HG03196 (cell line): ENCODE data around the gene FCER1G.

Experiments used
- ATAC-seq: cut with Tn5 transposase; IDR thresholded peaks from one replicate; pipeline ENCODE4 v1.9.1; 2021; ENCODE audit not compliant: unreplicated experiment

The FCER1G gene

GRCh38 chr1:161187311-161187710 is 27.8 kb upstream of the FCER1G start:
- ATAC-seq = no peak

GRCh38 chr1:161188381-161188780 is 26.7 kb upstream of the FCER1G start:
- ATAC-seq = no peak

- no peak for ATAC-seq
Observed at GRCh38 chr1:161189036-161189435, 26.1 kb upstream of the FCER1G start.

DNA sequence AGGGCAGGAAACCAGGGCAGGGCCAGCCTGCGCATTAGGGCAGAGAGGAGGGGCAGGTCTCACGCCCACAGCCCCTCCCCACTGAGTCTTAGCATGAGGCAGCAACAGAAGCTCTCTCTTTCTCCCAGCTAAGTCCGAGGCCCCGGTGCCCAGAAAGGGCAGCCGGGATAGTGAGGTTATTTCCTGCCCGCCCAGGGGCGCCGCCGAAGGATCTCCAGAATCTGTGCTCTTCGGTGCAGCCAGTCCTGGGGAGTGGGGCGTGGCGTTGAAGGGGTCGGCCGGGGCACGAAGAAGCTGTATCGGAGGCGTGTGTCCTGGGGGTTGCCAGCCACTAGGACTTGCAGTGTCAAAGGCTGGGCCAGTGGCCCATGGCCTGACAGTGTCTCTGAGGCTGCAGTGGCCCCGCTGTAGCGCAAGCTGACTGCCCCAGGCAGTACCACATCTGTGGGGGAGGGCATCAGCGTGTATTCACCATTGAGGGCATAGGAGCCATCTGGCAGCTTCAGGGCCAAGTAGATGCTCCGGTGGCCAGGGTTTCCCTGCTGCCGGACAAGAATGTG is 24.1 kb upstream of the FCER1G start:
- no peak for ATAC-seq

DNA sequence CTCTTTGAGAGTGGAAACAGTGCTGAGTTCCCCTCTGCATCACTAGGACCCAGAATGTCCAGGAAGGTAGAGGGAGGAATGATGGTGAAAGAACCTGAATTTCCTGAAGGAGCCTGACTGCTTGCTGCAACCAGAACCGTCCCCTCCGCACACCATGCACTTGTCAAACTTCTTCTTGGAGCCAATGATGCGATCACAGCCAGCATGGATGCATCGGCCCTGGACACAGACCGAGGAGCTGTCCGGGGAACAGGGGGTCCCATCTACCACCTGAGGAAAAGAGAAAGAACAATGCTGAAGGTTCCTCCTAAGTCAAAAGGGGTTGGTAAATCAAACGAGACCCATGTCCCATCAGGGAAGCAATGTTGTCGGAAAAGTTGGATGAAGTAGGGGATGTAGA is 23.1 kb upstream of the FCER1G start:
- ATAC-seq = no peak

DNA sequence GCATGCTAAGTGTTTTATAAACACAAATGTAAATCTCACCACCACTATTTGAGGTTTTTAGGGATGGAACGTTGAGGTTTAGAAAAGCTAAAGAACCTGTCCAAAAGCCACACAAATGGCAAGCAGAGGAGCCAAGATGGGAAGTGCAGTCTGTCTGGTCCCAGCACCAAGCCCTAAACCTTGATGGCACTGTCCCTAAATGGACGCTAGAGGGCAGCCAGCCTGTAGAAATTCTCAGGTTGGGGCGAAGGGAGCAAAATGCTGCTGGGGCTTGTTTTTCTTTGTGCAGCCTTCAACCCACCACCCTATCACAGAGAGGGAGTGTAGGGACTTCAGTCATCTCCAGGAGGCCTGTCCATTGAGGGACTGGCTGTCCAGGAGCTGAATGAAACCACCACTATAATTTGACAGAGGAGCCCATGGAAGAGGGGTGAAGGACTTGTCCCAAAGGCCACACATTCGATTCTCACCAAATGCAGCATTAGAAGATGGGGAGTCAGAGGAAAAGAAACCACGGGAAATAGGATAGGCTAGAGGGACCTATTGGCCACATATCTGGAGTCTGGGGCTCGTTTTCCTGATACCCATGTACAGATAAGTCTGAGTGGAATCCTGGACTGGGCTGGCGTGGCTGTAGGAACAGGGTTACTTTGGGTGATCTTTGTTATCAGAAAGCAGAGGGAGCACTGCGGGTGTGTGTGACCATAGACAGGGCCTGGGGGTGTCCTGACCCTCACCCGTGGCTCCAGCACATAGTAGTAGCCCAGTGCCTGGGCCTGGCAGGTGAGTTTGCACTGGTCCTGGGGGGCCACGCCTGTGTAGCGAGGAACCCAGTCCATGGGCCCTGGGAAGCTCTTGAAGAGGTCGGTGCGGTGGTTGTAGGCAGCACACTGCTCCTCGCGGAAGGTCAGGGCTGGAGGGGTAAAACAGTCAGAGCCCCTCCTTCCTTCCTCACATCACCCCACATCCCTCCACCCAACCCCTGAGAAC is 22.3 kb upstream of the FCER1G start:
- peak; percentile 55 for ATAC-seq

GRCh38 chr1:161193561-161194235 is 21.4 kb upstream of the FCER1G start:
- no peak for ATAC-seq

DNA sequence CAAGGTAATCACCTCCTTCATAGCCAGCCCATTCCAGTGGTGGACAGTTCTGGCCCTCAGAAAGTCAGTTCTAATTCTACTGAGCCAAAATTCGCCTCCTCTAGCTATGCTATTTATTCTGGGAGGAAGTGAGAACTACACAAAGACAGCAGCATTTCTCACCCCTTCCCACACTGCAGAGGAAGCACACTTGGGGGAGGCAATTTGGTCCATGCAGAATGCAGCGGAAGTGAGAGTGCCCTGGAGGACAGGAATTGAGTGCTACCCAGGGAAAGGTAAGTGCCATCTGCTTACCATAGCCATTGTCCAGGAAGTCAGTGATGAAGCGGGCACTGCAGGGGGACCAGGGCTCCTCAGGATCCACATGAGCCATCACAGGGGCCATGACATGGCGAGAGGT is 19.9 kb upstream of the FCER1G start:
- ATAC-seq = no peak

DNA sequence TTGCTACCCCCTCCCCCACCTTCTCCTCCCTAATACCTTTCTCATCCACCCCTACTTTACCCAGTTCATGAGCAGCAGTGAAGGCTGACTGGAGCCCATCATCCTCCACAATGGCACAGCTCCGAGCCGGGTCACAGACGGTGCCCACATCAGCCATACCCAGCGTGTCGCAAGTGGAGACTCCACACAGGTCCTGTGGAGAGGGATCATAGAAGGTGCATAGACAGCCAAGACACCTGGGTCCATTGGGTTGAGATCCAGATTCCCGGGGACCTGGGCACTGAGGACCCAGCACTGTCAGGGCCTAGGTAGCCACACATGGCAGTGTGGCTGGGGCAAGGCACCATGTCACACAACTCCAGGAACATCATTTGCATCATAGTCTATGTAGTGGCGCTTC is 19.0 kb upstream of the FCER1G start:
- ATAC-seq = no peak

DNA sequence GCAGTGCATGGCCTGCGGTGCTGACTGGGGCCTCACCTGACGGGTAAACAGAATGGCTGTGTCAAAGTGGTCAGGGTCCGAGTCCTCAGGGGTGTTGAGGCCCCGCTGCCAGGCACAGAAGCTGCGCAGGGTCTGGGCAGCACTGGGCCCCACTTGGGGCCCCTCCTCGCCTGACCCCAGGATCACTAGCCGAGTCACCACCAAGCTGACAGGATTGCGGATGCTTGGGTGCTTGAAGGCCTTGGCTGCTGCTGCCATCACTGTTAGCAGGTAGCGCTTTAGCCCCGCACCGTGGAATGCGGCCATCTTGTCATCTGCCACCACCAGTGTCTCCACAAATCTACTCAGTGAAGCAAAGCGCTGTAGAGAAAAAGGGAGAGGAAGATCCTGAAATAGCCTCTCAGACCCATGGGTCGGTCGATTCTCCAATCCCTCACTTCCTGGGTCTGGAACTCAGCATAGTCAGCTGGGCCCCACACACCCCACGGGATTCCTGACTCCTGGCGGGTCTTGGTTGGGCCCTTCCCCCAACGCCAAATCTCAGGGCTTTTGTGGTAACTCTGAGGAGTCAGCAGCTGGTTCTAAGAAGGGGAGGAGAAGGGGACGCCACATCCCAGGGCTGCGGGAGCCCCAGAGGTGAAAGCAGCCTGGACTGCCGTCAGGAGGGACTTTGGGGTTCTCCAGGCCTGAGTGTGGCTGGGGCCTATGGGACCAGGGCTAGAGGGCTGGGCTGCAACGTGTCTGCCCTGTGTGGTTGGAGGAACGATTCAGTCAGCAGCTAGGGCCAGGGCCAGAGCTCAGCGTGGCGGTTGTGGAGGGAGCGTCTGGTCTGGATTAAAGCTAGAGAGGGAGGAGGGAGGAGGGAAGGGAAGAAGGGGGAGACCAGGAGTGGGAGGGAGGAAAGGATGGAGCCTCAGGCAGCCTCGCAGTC is 18.3 kb upstream of the FCER1G start:
- no peak for ATAC-seq

- no peak for ATAC-seq
Observed at GRCh38 chr1:161197560-161198193, 17.4 kb upstream of the FCER1G start.

DNA sequence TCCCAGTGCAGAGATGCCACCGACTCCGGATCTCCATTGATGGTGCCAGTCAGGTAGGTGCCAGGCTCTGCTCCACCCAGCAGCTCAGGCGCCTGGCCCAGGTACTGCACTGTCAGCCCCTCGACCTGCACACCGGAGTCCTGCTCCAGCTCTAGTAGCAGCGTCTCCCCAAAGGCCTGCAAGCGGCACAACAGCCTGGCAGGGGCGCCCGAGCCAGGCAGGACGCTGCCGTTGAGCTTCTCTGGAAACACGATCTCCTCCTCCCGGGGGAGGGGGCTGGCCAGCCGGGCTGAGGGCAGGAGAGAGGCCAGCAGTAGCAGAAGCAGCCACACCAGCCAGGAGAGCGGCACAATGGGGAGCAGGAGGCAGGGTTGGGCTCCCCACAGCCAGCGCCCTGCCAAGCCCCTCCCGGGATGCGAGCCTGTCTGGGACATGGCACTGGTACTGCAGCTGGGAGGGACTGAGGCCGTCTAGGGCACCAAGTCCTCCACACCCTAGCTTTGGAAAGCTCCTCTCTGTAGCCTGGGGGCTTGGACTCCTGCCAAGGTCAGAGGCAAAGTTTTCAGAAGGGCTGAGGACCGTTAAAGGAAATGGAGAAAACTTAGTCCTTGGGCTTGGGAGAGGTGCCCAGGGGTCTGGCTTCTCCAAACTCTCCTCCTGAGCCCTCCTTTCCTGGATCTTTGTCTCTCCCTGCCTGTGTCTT is 16.8 kb upstream of the FCER1G start:
- ATAC-seq = no peak

- no peak for ATAC-seq
Observed at GRCh38 chr1:161198897-161199431, 16.1 kb upstream of the FCER1G start, which contains the start of gene ADAMTS4. ADAMTS4 (minus strand) TSS chr1:161199054; CDS start chr1:161198627, 427 bp downstream.

GRCh38 chr1:161199506-161200139 is 15.5 kb upstream of the FCER1G start:
- ATAC-seq = no peak

GRCh38 chr1:161200421-161200991 is 14.6 kb upstream of the FCER1G start:
- ATAC-seq = no peak

GRCh38 chr1:161200992-161201835 is 13.9 kb upstream of the FCER1G start:
- no peak for ATAC-seq

- ATAC-seq = peak; percentile 91
Observed at GRCh38 chr1:161201836-161202712, 13.0 kb upstream of the FCER1G start, which contains the start of gene NDUFS2. NDUFS2 (plus strand) TSS chr1:161202367; CDS start chr1:161202386, 19 bp downstream.
